Ectodermal cell (in vitro differentiated cells): ENCODE measurements around the gene CNTNAP1.

Experiments
- H3K27ac ChIP-seq: 2 replicates; pipeline ENCODE4 v1.7.0; 2013; ENCODE audit warnings: mild to moderate bottlenecking, low read depth, low read length; ENCODE audit not compliant: insufficient read depth, poor library complexity, severe bottlenecking
- H3K27me3 ChIP-seq: 2 replicates; pipeline ENCODE4 v1.7.0; 2013; ENCODE audit warnings: mild to moderate bottlenecking, low read length; ENCODE audit not compliant: insufficient read depth, control insufficient read depth, poor library complexity, severe bottlenecking
- H3K36me3 ChIP-seq: one replicate; pipeline ENCODE4 v1.7.0; 2013; ENCODE audit warnings: low read length; ENCODE audit not compliant: control insufficient read depth, insufficient read depth
- H3K4me1 ChIP-seq: one replicate; pipeline ENCODE4 v1.7.0; 2013; ENCODE audit warnings: low read length; ENCODE audit not compliant: control insufficient read depth, insufficient read depth
- H3K4me3 ChIP-seq: 2 replicates; pipeline ENCODE4 v1.7.0; 2013; ENCODE audit warnings: low read depth, low read length, control low read depth; ENCODE audit not compliant: insufficient read depth
- H3K9me3 ChIP-seq: 2 replicates; pipeline ENCODE4 v1.7.0; 2013; ENCODE audit warnings: mild to moderate bottlenecking, low read length, moderate library complexity; ENCODE audit not compliant: control insufficient read depth
- WGBS, 2 experiments: methylation state at CpG; one replicate each; pipeline ENCODE4 v1.1.7; 2013; ENCODE audit warnings: missing lambda C conversion rate in 2 of 2; 5-methylcytosine and 5-hydroxymethylcytosine counted together

Gene CNTNAP1

DNA sequence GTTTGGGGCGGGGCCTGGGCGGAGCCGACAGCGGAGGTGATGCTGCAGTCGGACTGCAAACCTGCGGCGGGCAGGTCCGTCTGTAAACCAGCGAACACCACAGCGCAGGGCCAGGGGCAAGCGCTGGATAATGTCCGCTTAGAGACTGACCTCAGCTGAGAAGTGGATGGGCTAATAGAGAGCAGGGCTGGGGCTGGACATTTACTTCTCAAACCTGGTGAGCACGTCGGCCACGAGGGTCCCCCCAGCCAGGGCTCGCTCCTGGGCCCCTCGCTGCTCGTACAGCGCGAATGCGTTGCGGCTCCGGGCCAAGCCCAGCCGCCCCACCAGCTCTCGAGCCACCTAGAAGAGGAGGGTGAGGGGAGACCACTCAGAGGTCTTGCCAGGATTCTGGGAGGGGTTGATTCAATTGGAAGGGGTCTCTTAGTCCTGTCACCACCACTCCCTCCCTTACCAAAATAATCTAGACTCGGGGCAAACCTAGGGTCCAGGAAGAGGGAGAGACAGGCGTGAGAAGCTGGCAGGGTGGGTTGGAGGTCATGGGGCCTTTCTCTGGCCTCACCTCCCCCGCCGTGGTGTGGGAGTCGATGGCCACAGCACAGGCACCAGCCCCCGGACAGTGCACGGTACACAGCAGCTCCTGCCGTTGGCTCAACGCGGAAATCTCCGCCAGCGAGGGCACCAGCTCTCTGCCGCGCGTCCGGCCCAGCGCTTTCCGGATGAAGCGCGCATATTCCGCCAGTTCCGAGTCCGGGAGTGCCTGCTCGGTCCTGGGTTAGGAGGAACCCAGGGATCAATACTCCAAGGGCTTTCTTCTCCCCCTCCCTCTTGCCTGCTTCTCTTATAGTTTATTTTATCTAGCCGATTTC is 11.3 kb upstream of the CNTNAP1 start:
- Histone ChIP-seq H3K9me3 (no peaks in the 10 kb centered on the region), H3K36me3 (peaks cover 12% of the 10 kb centered on the region), H3K27ac (no peak overlapping the region), H3K27me3 (peaks cover 59% of the 10 kb centered on the region), H3K4me3 (no peak overlapping the region), H3K4me1 (peaks cover 34% of the 10 kb centered on the region)
- WGBS, 2 experiments, result 70 to 73% methylated on average over 50 of the region's 50 CpGs

DNA sequence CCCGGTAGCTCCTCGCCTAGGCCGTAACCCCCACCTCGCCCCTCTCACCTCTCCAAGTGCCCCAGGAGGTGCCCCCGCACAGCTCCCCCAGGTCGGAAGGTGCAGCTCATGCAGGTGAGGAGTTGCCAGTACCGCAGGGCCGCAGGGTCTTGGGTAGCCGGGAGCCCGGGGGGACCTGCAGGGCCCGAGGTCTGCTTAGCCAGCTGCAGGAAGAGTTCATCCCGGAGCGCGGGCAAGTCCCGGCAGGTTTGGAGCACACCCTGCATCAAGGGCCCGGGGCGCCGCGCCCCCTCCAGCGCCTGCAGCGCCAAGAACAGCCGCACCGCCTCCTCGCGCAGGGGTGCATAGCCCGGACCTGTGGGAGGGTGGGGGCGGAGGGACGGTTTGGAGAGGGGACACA is 10.3 kb upstream of the CNTNAP1 start:
- peaks cover 8% of the 10 kb centered on the region for H3K36me3 ChIP-seq

DNA sequence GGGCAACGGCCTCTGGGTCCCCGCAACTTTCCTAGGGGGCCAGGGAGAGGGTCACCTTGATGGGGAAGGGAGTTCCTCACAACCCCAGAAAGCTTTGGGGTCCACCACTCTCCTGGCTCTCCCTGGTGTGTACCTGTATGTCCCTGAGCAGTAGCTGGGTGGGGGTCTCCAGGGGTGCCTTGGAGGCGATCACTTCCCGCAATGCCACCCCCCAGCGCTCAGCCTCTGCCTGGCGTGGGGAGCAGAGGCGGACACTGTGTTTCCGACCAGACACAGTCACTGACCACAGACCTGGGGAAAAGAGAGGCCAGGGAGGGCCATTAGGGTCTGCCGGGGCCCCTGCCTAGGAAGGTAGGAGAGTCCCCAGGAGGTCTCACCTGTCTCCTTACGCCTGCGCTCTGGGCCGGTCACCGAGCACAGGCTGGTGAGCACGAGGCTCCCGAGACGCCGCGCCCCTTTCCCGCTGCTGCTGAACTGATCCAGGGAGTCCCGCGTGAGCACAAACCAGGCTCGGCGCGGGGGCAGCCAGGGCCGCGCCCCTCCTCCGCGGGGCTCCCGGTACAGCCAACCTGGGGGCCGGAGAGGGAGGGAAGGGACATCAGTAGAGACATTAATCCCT is 9.0 kb upstream of the CNTNAP1 start:
- Histone ChIP-seq H3K27me3 (peaks cover 60% of the 10 kb centered on the region), H3K9me3 (no peaks in the 10 kb centered on the region), H3K4me1 (peaks cover 34% of the 10 kb centered on the region), H3K4me3 (no peak overlapping the region), H3K27ac (no peak overlapping the region), H3K36me3 (peaks cover 7% of the 10 kb centered on the region)
- WGBS, 2 experiments, result 68 to 71% methylated on average over 30 of the region's 30 CpGs

More for the DNA sequence above, 10.3 kb upstream of the CNTNAP1 start:
- peaks cover 60% of the 10 kb centered on the region for H3K27me3 ChIP-seq
- no peak overlapping the region for H3K4me3 ChIP-seq
- H3K4me1 ChIP-seq, result peaks cover 34% of the 10 kb centered on the region
- no peaks in the 10 kb centered on the region for H3K9me3 ChIP-seq
- WGBS, 2 experiments, result 75 to 76% methylated on average over 28 of the region's 28 CpGs
- H3K27ac ChIP-seq, result no peak overlapping the region

DNA sequence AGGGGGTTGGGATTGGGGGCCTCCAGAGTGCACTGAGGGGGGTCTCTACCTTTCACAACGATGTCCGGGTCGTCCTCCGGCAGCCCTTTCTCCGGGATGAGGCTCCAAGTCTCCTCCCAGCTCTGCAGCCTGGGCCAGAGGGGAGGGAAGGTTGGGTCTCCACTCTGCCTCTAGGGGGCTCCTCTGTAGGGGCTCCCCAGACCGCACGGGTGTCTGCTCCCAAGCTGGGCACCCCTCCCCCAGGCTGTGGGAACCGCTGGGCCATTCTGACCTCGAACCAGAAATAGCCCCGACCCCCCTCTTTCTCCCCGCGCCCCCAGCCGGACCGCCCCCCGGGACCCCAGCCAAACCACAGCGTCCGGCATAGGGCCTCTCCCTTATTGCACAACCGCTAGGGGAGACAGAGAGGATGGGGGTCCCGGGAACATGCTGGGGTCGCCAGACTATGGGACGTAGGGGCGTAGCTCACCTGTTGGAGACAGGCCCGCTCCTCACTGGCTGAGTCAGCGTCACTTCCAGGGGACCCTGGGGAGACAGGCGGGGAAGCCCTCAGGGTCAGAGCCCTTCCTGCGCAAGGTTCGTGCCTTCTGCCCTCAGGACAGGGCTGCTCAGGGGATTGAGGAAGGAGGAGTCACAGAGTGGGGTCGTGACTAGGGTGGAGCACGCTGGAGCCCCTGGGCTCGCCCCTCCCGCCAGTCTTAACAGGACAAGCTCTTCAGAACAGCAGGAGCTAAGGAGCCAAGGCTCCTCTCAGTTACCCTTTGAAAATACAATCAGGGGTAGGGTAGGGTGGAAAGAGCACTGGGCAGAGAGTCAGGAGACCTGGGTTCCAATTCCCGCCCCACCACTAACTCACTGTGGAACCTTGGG is 8.2 kb upstream of the CNTNAP1 start:
- H3K9me3 ChIP-seq, result no peaks in the 10 kb centered on the region
- peaks cover 7% of the 10 kb centered on the region for H3K36me3 ChIP-seq
- 22 to 23% methylated on average over 31 of the region's 32 CpGs for WGBS, 2 experiments
- H3K4me1 ChIP-seq, result peaks cover 34% of the 10 kb centered on the region
- no peak overlapping the region for H3K27ac ChIP-seq
- peaks cover 60% of the 10 kb centered on the region for H3K27me3 ChIP-seq
- no peak overlapping the region for H3K4me3 ChIP-seq

DNA sequence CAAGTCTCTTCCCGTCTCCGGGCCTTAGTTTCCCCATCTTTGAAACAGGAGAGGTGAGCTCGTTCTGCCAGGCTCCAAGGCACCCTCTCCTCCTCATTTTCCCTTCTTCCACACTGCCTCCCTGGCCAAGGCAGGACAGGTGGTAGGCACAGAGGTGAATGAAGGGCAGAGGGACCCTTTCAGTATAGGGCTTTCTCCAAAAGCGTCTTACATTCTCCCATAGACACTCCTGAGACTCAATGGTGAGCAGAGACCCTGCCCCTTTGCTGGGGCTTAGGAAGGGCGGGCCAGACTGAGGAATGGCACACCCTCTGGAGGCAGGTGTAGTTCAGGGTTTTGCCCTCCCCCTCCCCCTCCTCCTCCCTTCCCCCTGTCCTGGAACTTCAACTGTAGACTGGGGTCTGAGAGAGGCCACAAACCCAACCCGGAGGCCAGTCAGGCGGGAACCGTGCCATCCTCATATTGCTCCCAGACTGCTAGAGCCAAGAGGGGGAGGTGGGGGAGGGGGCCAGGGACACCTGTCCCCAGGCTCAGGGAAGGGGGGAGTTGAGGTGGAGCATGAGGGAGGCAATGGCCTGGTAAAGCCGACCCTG is 7.5 kb upstream of the CNTNAP1 start:
- H3K27ac ChIP-seq, result no peak overlapping the region
- peaks cover 39% of the 10 kb centered on the region for H3K4me1 ChIP-seq
- H3K9me3 ChIP-seq, result no peaks in the 10 kb centered on the region
- 24 to 29% methylated on average over 9 of the region's 9 CpGs for WGBS, 2 experiments
- H3K27me3 ChIP-seq, result peaks cover 60% of the 10 kb centered on the region
- peaks cover 7% of the 10 kb centered on the region for H3K36me3 ChIP-seq
- H3K4me3 ChIP-seq, result peak overlapping the region; percentile 58

DNA sequence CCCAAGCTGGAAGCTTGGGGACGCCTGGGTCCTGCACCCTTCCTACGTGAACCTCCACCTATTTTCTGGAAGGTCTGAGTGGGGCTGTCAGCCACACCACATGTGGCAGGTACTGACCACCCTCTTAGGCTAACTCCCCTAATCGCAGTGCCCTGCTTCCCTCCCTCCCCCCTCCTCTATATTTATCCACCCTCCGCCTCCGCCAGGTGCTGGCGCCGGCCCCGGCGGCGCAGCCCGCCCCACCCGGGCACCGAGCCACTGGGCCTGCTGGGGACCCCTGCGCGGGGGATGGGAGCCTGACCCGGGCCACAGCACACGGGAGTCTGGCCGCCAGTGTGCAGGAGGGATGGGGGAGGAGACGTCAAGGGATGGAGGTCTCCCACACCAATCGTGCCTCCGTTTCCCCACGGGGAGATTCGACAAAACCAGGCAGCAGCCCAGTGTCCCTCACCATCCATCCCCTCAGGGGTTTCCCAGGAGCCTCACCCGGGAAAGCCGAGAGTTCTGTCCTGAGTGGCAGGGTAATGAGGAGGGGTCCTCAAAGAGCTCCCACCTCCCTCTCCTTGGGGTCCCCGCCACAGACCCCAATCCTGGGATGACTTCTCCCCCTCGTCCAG is 6.9 kb upstream of the CNTNAP1 start:
- Histone ChIP-seq H3K4me3 (peak overlapping the region; percentile 58), H3K4me1 (peaks cover 45% of the 10 kb centered on the region), H3K27ac (no peak overlapping the region), H3K27me3 (peaks cover 62% of the 10 kb centered on the region), H3K36me3 (peaks cover 7% of the 10 kb centered on the region), H3K9me3 (no peaks in the 10 kb centered on the region)
- WGBS, 2 experiments, result 2 to 5% methylated on average over 27 of the region's 27 CpGs

DNA sequence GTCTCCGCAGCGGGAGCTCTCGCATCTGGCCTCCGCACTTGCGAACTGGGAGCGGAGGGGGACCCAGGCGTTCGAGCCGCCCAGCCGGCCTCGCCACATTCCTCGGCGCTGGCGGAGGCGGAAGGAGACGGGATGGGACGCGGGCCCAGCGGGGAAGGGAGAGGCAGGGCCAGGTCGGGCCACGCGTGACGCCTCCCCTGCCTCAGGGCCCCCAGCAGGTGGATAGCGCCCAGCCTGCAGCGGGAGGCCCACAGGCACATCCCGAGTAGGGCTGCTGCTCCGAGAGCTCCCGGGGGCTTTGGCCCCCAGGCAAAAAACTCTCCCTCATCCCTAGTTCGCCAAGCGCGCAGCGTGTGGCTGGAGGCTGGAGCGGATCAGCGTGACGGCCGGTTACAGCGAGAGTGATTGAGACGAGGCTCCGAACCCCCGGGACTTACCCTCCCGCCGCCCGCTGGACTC is 6.3 kb upstream of the CNTNAP1 start:
- peaks cover 7% of the 10 kb centered on the region for H3K36me3 ChIP-seq
- 1% methylated on average over 43 of the region's 43 CpGs for WGBS, 2 experiments
- H3K27ac ChIP-seq, result no peak overlapping the region
- H3K4me1 ChIP-seq, result peaks cover 47% of the 10 kb centered on the region
- peak overlapping the region; percentile 58 for H3K4me3 ChIP-seq
- no peaks in the 10 kb centered on the region for H3K9me3 ChIP-seq
- H3K27me3 ChIP-seq, result peaks cover 59% of the 10 kb centered on the region

DNA sequence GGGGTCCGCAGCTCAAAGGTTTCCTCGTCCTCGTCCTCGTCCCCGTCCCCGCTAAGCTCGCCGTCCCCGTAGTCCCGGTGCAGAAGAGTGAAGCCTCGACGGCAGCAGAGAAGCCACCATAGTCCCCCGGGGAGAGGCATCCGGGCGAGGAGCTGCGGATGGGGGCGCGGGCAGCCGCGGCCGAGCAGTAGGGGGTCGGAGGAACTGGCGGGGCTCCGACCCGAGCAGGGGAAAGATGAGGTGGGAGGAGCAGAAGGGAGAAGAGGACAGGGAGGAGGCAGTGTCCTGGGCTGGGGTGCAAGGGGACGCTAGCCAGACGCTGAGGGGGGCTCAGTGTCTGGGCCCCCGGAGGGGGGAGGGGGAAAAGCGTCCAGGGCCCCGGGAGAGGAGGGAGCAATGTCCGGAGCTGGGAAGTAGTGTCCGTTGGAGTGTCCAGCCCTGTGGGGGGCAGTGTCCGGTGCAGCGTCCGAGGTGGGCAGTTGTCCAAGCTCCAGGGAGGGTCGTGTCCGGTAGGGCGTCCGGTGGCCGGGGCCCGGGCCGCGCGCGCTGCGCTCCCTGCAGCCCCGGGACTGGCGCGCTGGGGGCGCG is 5.8 kb upstream of the CNTNAP1 start, which contains the start of gene PLEKHH3:
PLEKHH3 (minus strand) TSS at position 571 of the 588 bp plus-strand sequence; CDS start at position 140, 431 bp downstream.
- Histone ChIP-seq H3K4me3 (peak within 1 kb of the TSS; percentile 68), H3K36me3 (peaks cover 3% of the 10 kb centered on the region), H3K27me3 (peaks cover 56% of the 10 kb centered on the region), H3K27ac (peak within 1 kb of the TSS; percentile 96), H3K4me1 (peaks cover 50% of the 10 kb centered on the region), H3K9me3 (no peaks in the 10 kb centered on the region)
- WGBS, 2 experiments, result 0 to 1% methylated on average over 50 to 51 of the region's 51 CpGs
